GM23338 (cell line): ENCODE results near the gene SH2D6. TPM values are rescaled to one million over a fixed set of nuclear protein-coding genes. Genes with fewer than 3 reads are reported as not detected.

ENCODE experiments used
- ATAC-seq: fragments of 200-7000 bp; cut with Tn5 transposase; 3 replicates; pipeline ENCODE4 v1.9.1; 2020
- DNase-seq: peaks from one replicate; pipeline ENCODE4 v3.0.0-alpha.2; 2015; ENCODE audit warnings: low spot score
- H2AFZ ChIP-seq: fragments of 200-600 bp; sonication (generic); 2 replicates; pipeline ENCODE4 v1.8.0; 2016; ENCODE audit warnings: antibody characterized with exemption, mild to moderate bottlenecking, moderate library complexity
- H3F3A ChIP-seq: fragments of 200-600 bp; sonication (generic); replicated peaks from 2 replicates; pipeline ENCODE4 v1.8.0; 2017; ENCODE audit warnings: antibody characterized with exemption, mixed run types, low read depth
- H3K27ac ChIP-seq: fragments of 200-600 bp; sonication (generic); 2 replicates; pipeline ENCODE4 v1.6.1; 2016; ENCODE audit warnings: low read depth
- H3K27me3 ChIP-seq: fragments of 200-600 bp; sonication (generic); 2 replicates; pipeline ENCODE4 v1.8.0; 2016; ENCODE audit warnings: mild to moderate bottlenecking, mixed run types, moderate library complexity; ENCODE audit not compliant: insufficient read depth
- H3K36me3 ChIP-seq: fragments of 200-600 bp; sonication (generic); 2 replicates; pipeline ENCODE4 v1.8.0; 2016; ENCODE audit warnings: mild to moderate bottlenecking; ENCODE audit not compliant: insufficient read depth
- H3K4me1 ChIP-seq: fragments of 200-600 bp; sonication (generic); 2 replicates; pipeline ENCODE4 v1.8.0; 2016; ENCODE audit warnings: mild to moderate bottlenecking, moderate library complexity; ENCODE audit not compliant: insufficient read depth
- H3K4me2 ChIP-seq: fragments of 200-600 bp; sonication (generic); 2 replicates; pipeline ENCODE4 v1.7.1; 2017; ENCODE audit warnings: mixed run types
- H3K4me3 ChIP-seq: fragments of 200-600 bp; sonication (generic); 2 replicates; pipeline ENCODE4 v1.6.1; 2016; ENCODE audit warnings: mixed run types
- H3K79me2 ChIP-seq: fragments of 200-600 bp; sonication (generic); replicated peaks from 2 replicates; pipeline ENCODE4 v1.8.0; 2017; ENCODE audit warnings: mild to moderate bottlenecking; ENCODE audit not compliant: insufficient read depth
- H3K9me2 ChIP-seq: fragments of 200-600 bp; sonication (generic); 2 replicates; pipeline ENCODE4 v1.8.0; 2017; ENCODE audit not compliant: insufficient read depth
- H4K20me1 ChIP-seq: fragments of 200-600 bp; sonication (generic); replicated peaks from 2 replicates; pipeline ENCODE4 v1.8.0; 2017; ENCODE audit warnings: mild to moderate bottlenecking; ENCODE audit not compliant: insufficient read depth
- H3K27ac Mint-ChIP-seq: 2 replicates; pipeline ENCODE4 v1.8.0; 2020; ENCODE audit warnings: inconsistent platforms, mild to moderate bottlenecking, moderate library complexity, mixed read lengths
- H3K27me3 Mint-ChIP-seq: 3 replicates; pipeline ENCODE4 v1.8.0; 2022; ENCODE audit warnings: low read depth, mild to moderate bottlenecking, moderate library complexity, mixed read lengths, inconsistent platforms; ENCODE audit not compliant: insufficient read depth, poor library complexity
- H3K36me3 Mint-ChIP-seq: 3 replicates; pipeline ENCODE4 v1.8.0; 2021; ENCODE audit warnings: low read depth, mild to moderate bottlenecking, inconsistent platforms, moderate library complexity, mixed read lengths
- H3K4me1 Mint-ChIP-seq: 3 replicates; pipeline ENCODE4 v1.8.0; 2020; ENCODE audit warnings: mild to moderate bottlenecking, inconsistent platforms, mixed read lengths
- H3K4me3 Mint-ChIP-seq: 3 replicates; pipeline ENCODE4 v1.8.0; 2021; ENCODE audit warnings: moderate library complexity, mild to moderate bottlenecking, inconsistent platforms, mixed read lengths
- H3K9me3 Mint-ChIP-seq: 3 replicates; pipeline ENCODE4 v1.8.0; 2020; ENCODE audit warnings: moderate library complexity, mild to moderate bottlenecking, inconsistent platforms, mixed read lengths
- CREB1 ChIP-seq: fragments of 250-450 bp; sonication (Bioruptor Pico); IDR thresholded peaks from 2 replicates; pipeline ENCODE4 v1.5.0; 2020; ENCODE audit warnings: low read depth, mild to moderate bottlenecking, moderate library complexity
- EZH2 ChIP-seq: fragments of 200-600 bp; sonication (generic); IDR thresholded peaks from one replicate; pipeline ENCODE4 v1.8.0; 2017; ENCODE audit warnings: antibody characterized with exemption, mild to moderate bottlenecking, low read depth; ENCODE audit not compliant: unreplicated experiment
- EZH2phosphoT487 ChIP-seq: fragments of 200-600 bp; sonication (generic); IDR thresholded peaks from one replicate; pipeline ENCODE4 v1.8.1; 2018; ENCODE audit warnings: antibody characterized with exemption; ENCODE audit not compliant: unreplicated experiment
- JUNB ChIP-seq: IDR thresholded peaks from one replicate; pipeline ENCODE4 v1.6.1; 2016; ENCODE audit warnings: antibody characterized with exemption; ENCODE audit not compliant: unreplicated experiment
- NANOG ChIP-seq: IDR thresholded peaks from 2 replicates; pipeline ENCODE4 v1.6.1; 2016; ENCODE audit warnings: antibody characterized with exemption, borderline replicate concordance
- POLR2AphosphoS5 ChIP-seq: IDR thresholded peaks from 2 replicates; pipeline ENCODE4 v1.6.1; 2016; ENCODE audit warnings: antibody characterized with exemption, low read depth
- STAT1 ChIP-seq: IDR thresholded peaks from one replicate; pipeline ENCODE4 v1.6.1; 2016; ENCODE audit warnings: antibody characterized with exemption; ENCODE audit not compliant: unreplicated experiment
- ZNF114 ChIP-seq: fragments of 250-450 bp; sonication (Bioruptor Pico); IDR thresholded peaks from 2 replicates; pipeline ENCODE4 v1.5.0; 2020; ENCODE audit warnings: mild to moderate bottlenecking, moderate library complexity
- ZNF331 ChIP-seq: fragments of 250-450 bp; sonication (Bioruptor Pico); IDR thresholded peaks from 2 replicates; pipeline ENCODE4 v1.5.0; 2020; ENCODE audit warnings: low read depth, mild to moderate bottlenecking, moderate library complexity
- polyA plus RNA-seq: library from polyadenylated mRNA; unstranded; fragments of >200 nt; fragmentation: Nextera tagmentation; extraction: Ambion mirVana; gene quantifications from 2 replicates; pipeline ENCODE4 v1.2.1, GENCODE V29; 2016
- total RNA-seq: library from RNA; depleted of rRNA; stranded (reverse); fragments of >200 nt; shearing (Covaris generic); gene quantifications from 2 replicates; pipeline ENCODE4 v1.2.3, GENCODE V29; 2014
- TF ChIP-seq, protein P1 (sequence below): IDR thresholded peaks from one replicate; pipeline ENCODE4 v1.6.1; 2018; ENCODE audit warnings: antibody characterized with exemption; ENCODE audit not compliant: unreplicated experiment
- TF ChIP-seq, protein P2 (sequence below): IDR thresholded peaks from 2 replicates; pipeline ENCODE4 v1.6.1; 2016; ENCODE audit warnings: antibody characterized with exemption
- TF ChIP-seq, protein P3 (sequence below), 2 experiments: fragments of 200-600 bp in 1 of 2; sonication (generic) in 1 of 2; conservative IDR thresholded peaks; 2 replicates each; pipeline versions ENCODE4 v1.5.1 to v1.6.1; 2016 to 2017; ENCODE audit warnings: antibody characterized with exemption in 2 of 2, low read depth in 2 of 2, mild to moderate bottlenecking in 2 of 2, moderate library complexity in 1 of 2

SH2D6 gene
- total and polyA plus RNA-seq, 2 experiments from 2014 or later: 0.37 TPM; not detected in 1

DNA sequence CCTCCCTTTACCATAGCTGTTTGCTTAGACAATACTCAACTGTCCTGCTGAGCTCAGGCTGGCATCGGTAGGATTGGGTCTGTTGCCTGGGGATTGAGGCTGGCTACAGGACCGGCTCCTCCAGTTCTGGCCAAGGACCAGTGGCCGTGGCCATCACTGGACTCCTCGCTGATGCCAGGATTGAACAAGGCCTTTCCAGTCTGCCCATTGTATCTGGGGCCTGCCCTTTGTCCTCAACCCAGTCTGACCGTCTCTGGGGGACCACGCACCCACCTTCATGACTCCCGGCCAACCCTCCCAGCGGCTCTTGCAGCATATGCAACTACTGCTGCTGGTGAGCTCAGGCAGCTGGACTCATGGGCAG lies 28.7 kb downstream of the SH2D6 start:
- H3K27me3 Mint-ChIP-seq: peaks cover 9% of the 10 kb centered on the region
- H3K4me2 ChIP-seq: no peak overlapping the region
- ATAC-seq (no peak), DNase-seq (no peak)
- no peak overlapping the region for H3K4me3 ChIP-seq
- no peaks in the 10 kb centered on the region for H3K79me2 ChIP-seq
- no peak for TF ChIP-seq JUNB
- TF ChIP-seq NANOG: no peak
- TF ChIP-seq EZH2phosphoT487: no peak
- TF ChIP-seq STAT1: no peak
- no peaks in the 10 kb centered on the region for H3K36me3 Mint-ChIP-seq
- H3K4me1 ChIP-seq: no peaks in the 10 kb centered on the region
- no peak overlapping the region for H2AFZ ChIP-seq
- peaks cover 3% of the 10 kb centered on the region; the same call in 1 of the 3 replicates for H3K4me1 Mint-ChIP-seq
- no peaks in the 10 kb centered on the region for H3K9me2 ChIP-seq
- no peaks in the 10 kb centered on the region for H3K36me3 ChIP-seq
- no peaks in the 10 kb centered on the region for H3K9me3 Mint-ChIP-seq
- no peak overlapping the region for H3K4me3 Mint-ChIP-seq
- no peak overlapping the region for H3K27ac ChIP-seq
- H4K20me1 ChIP-seq: no peaks in the 10 kb centered on the region
- no peak overlapping the region for H3K27ac Mint-ChIP-seq
- no peaks in the 10 kb centered on the region for H3F3A ChIP-seq
- H3K27me3 ChIP-seq: no peaks in the 10 kb centered on the region

DNA sequence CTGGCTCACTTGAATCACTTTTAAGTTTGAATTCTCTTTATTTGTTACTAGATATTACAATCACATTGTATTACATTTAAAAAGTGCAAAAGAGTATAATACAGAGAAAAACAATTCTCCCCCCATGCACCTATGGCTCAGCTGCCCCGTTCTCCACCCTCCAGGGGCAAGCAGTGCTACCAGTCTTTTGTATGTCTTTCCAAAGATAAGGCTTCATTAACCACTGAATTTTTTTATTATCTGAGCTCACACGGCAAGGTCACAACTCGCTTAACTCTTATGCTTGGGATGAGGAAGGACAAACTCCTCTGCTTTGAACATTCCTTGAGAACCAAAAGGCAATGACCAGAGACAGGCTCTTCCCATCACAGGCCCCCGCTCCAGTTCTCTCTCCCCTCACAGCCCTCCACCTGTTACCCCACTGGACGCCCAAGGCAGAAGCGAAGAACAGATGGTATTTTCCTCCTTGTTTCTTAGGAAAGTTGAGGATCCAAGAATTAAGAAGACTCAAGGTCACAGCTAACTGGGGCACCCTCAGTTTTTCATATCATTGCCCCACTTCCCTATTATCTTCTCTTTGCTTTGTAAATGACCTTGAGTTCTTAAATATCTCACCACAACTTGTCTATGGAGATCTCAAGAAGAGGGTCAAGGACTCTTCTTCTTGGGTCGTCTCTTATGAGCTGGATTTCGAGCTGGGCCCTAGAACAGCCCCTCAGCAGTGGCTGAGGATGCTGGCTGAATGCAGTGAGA lies 30.1 kb downstream of the SH2D6 start:
- H3K9me2 ChIP-seq: no peaks in the 10 kb centered on the region
- Mint-ChIP-seq H3K4me1 (peaks cover 3% of the 10 kb centered on the region; the same call in 1 of the 3 replicates), H3K27me3 (peaks cover 9% of the 10 kb centered on the region), H3K9me3 (peaks cover 2% of the 10 kb centered on the region; the same call in 1 of the 3 replicates), H3K4me3 (no peak overlapping the region), H3K36me3 (no peaks in the 10 kb centered on the region), H3K27ac (no peak overlapping the region)
- no peaks in the 10 kb centered on the region for H4K20me1 ChIP-seq
- no peak overlapping the region for H3K27ac ChIP-seq
- no peaks in the 10 kb centered on the region for H3K27me3 ChIP-seq
- no peaks in the 10 kb centered on the region for H3F3A ChIP-seq
- H3K79me2 ChIP-seq: no peaks in the 10 kb centered on the region
- no peaks in the 10 kb centered on the region for H3K4me1 ChIP-seq
- ATAC-seq: no peak
- DNase-seq: no peak
- no peak overlapping the region for H3K4me3 ChIP-seq
- no peak overlapping the region for H2AFZ ChIP-seq
- H3K36me3 ChIP-seq: no peaks in the 10 kb centered on the region
- no peak overlapping the region for H3K4me2 ChIP-seq
- TF ChIP-seq EZH2phosphoT487 (no peak), POLR2AphosphoS5 (no peak), JUNB (no peak), EZH2 (no peak), NANOG (no peak), ZNF114 (CRISPR knock-in tag) (no peak), ZNF331 (no peak), CREB1 (CRISPR knock-in tag) (no peak), STAT1 (no peak)
- TF ChIP-seq, protein P1, sequence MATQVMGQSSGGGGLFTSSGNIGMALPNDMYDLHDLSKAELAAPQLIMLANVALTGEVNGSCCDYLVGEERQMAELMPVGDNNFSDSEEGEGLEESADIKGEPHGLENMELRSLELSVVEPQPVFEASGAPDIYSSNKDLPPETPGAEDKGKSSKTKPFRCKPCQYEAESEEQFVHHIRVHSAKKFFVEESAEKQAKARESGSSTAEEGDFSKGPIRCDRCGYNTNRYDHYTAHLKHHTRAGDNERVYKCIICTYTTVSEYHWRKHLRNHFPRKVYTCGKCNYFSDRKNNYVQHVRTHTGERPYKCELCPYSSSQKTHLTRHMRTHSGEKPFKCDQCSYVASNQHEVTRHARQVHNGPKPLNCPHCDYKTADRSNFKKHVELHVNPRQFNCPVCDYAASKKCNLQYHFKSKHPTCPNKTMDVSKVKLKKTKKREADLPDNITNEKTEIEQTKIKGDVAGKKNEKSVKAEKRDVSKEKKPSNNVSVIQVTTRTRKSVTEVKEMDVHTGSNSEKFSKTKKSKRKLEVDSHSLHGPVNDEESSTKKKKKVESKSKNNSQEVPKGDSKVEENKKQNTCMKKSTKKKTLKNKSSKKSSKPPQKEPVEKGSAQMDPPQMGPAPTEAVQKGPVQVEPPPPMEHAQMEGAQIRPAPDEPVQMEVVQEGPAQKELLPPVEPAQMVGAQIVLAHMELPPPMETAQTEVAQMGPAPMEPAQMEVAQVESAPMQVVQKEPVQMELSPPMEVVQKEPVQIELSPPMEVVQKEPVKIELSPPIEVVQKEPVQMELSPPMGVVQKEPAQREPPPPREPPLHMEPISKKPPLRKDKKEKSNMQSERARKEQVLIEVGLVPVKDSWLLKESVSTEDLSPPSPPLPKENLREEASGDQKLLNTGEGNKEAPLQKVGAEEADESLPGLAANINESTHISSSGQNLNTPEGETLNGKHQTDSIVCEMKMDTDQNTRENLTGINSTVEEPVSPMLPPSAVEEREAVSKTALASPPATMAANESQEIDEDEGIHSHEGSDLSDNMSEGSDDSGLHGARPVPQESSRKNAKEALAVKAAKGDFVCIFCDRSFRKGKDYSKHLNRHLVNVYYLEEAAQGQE: no peak
- TF ChIP-seq, protein P2, sequence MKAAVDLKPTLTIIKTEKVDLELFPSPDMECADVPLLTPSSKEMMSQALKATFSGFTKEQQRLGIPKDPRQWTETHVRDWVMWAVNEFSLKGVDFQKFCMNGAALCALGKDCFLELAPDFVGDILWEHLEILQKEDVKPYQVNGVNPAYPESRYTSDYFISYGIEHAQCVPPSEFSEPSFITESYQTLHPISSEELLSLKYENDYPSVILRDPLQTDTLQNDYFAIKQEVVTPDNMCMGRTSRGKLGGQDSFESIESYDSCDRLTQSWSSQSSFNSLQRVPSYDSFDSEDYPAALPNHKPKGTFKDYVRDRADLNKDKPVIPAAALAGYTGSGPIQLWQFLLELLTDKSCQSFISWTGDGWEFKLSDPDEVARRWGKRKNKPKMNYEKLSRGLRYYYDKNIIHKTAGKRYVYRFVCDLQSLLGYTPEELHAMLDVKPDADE: no peak
- TF ChIP-seq, protein P3, sequence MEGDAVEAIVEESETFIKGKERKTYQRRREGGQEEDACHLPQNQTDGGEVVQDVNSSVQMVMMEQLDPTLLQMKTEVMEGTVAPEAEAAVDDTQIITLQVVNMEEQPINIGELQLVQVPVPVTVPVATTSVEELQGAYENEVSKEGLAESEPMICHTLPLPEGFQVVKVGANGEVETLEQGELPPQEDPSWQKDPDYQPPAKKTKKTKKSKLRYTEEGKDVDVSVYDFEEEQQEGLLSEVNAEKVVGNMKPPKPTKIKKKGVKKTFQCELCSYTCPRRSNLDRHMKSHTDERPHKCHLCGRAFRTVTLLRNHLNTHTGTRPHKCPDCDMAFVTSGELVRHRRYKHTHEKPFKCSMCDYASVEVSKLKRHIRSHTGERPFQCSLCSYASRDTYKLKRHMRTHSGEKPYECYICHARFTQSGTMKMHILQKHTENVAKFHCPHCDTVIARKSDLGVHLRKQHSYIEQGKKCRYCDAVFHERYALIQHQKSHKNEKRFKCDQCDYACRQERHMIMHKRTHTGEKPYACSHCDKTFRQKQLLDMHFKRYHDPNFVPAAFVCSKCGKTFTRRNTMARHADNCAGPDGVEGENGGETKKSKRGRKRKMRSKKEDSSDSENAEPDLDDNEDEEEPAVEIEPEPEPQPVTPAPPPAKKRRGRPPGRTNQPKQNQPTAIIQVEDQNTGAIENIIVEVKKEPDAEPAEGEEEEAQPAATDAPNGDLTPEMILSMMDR (conservative IDR thresholded peaks at IDR 0.05; ENCODE audit: low read depth in 2 of 2): no peak
